H1 (cell line): Measurements from ENCODE around the gene PAPOLG. TPM values are rescaled to one million over a fixed set of nuclear protein-coding genes. Genes with fewer than 3 reads are reported as not detected.

Experiments used
- CTCF ChIA-PET: fragments of 300-600 bp; sonication (Branson Sonifier 250); formaldehyde crosslinking; loops from one replicate; lab custom pipeline; 2021; ENCODE audit not compliant: partially characterized antibody; lab: Charles Lee
- POLR2A ChIA-PET: fragments of 300-600 bp; sonication (Branson Sonifier 250); formaldehyde crosslinking; loops from one replicate; lab custom pipeline; 2021; ENCODE audit warnings: inconsistent platforms; ENCODE audit not compliant: partially characterized antibody; lab: Charles Lee
- DNase-seq, 2 experiments: peaks; one replicate each; pipeline versions ENCODE4 v3.0.0 to v3.0.0-alpha.2; 2010 to 2022; ENCODE audit warnings: low spot score in 2 of 2, low read depth in 1 of 2, mixed read lengths in 1 of 2
- FAIRE-seq: peaks from 2 replicates; lab custom pipeline; 2011; peaks lifted over from hg19 to GRCh38; lab: Jason Lieb, UNC
- H2AFZ ChIP-seq: 2 replicates; pipeline ENCODE4 v1.8.1; 2012; ENCODE audit warnings: low read length, inconsistent platforms
- H2AK5ac ChIP-seq: 2 replicates; pipeline ENCODE4 v1.6.1; 2013; ENCODE audit warnings: low read depth, low read length
- H2BK120ac ChIP-seq: replicated peaks from 2 replicates; pipeline ENCODE3; 2013; ENCODE audit warnings: low read depth, low read length, inconsistent platforms
- H2BK12ac ChIP-seq: 2 replicates; pipeline ENCODE4 v1.6.1; 2013; ENCODE audit warnings: low read depth, low read length
- H2BK15ac ChIP-seq: 2 replicates; pipeline ENCODE4 v1.6.1; 2013; ENCODE audit warnings: low read length
- H2BK20ac ChIP-seq: 2 replicates; pipeline ENCODE4 v1.6.1; 2013; ENCODE audit warnings: low read length
- H2BK5ac ChIP-seq: 2 replicates; pipeline ENCODE4 v1.6.1; 2013; ENCODE audit warnings: low read depth, low read length
- H3K14ac ChIP-seq: 2 replicates; pipeline ENCODE4 v1.6.1; 2013; ENCODE audit warnings: inconsistent platforms; ENCODE audit not compliant: insufficient read length
- H3K18ac ChIP-seq: 2 replicates; pipeline ENCODE4 v1.6.1; 2013; ENCODE audit warnings: low read length; ENCODE audit errors: extremely low read depth
- H3K23ac ChIP-seq: 2 replicates; pipeline ENCODE4 v1.6.1; 2013; ENCODE audit warnings: inconsistent platforms; ENCODE audit not compliant: insufficient read length
- H3K23me2 ChIP-seq: 2 replicates; pipeline ENCODE4 v1.6.1; 2013; ENCODE audit warnings: low read depth, low read length
- H3K27ac ChIP-seq: 2 replicates; pipeline ENCODE4 v1.6.1; 2011; ENCODE audit warnings: low read depth, low read length, inconsistent platforms
- H3K27me3 ChIP-seq, 4 experiments: replicated peaks in 1 of 4; 1 replicate in 1 of 4; 2 replicates in 3 of 4; pipeline versions ENCODE4 v1.6.1 to v1.8.1; 2011 to 2013; ENCODE audit warnings: low read length in 3 of 4, mild to moderate bottlenecking in 3 of 4, inconsistent platforms in 2 of 4, mixed read lengths in 2 of 4, moderate library complexity in 1 of 4; ENCODE audit not compliant: control insufficient read depth in 3 of 4, insufficient read depth in 3 of 4; ENCODE audit errors: extremely low read depth in 1 of 4
- H3K36me3 ChIP-seq, 4 experiments: 2 replicates each; pipeline versions ENCODE4 v1.6.1 to v1.8.1; 2011 to 2013; ENCODE audit warnings: mild to moderate bottlenecking in 4 of 4, low read length in 3 of 4, moderate library complexity in 2 of 4, control low read depth in 1 of 4, inconsistent platforms in 1 of 4; ENCODE audit not compliant: insufficient read depth in 4 of 4, control insufficient read depth in 2 of 4
- H3K4ac ChIP-seq: replicated peaks from 2 replicates; pipeline ENCODE3; 2013; ENCODE audit warnings: low read length, low read depth, mixed read lengths, inconsistent platforms; ENCODE audit not compliant: insufficient read length
- H3K4me1 ChIP-seq, 4 experiments: replicated peaks in 1 of 4; 1 replicate in 1 of 4; 2 replicates in 3 of 4; pipeline versions ENCODE4 v1.6.1 to v1.8.1; 2011 to 2013; ENCODE audit warnings: low read length in 3 of 4, inconsistent platforms in 2 of 4, mixed read lengths in 1 of 4; ENCODE audit not compliant: insufficient read depth in 4 of 4, control insufficient read depth in 3 of 4
- H3K4me2 ChIP-seq, 2 experiments: 2 replicates each; pipeline versions ENCODE4 v1.6.1 to v1.8.1; 2011 to 2013; ENCODE audit warnings: low read depth in 2 of 2, low read length in 2 of 2, control low read depth in 1 of 2, inconsistent platforms in 1 of 2, mild to moderate bottlenecking in 1 of 2; ENCODE audit not compliant: insufficient read depth in 1 of 2
- H3K4me3 ChIP-seq, 4 experiments: fragments of 200-600, 300-600 bp in 1 of 4; sonication (generic), shearing (Covaris generic), sonication (Bioruptor Twin) in 1 of 4; 2 replicates each; pipeline versions ENCODE4 v1.5.1 to v1.8.1; 2011 to 2016; ENCODE audit warnings: low read length in 4 of 4, low read depth in 3 of 4, control low read depth in 2 of 4, inconsistent platforms in 2 of 4, mild to moderate bottlenecking in 2 of 4, mixed read lengths in 1 of 4, moderate library complexity in 1 of 4; ENCODE audit not compliant: insufficient read depth in 2 of 4; ENCODE audit errors: extremely low read depth in 1 of 4
- H3K56ac ChIP-seq: replicated peaks from 2 replicates; pipeline ENCODE3; 2013; ENCODE audit warnings: low read depth, mild to moderate bottlenecking, mixed read lengths, low read length, inconsistent platforms; ENCODE audit not compliant: insufficient read length
- H3K79me1 ChIP-seq: 2 replicates; pipeline ENCODE4 v1.6.1; 2013; ENCODE audit warnings: low read depth, low read length, control low read depth
- H3K79me2 ChIP-seq, 2 experiments: 2 replicates each; pipeline versions ENCODE4 v1.6.1 to v1.8.1; 2012 to 2013; ENCODE audit warnings: low read length in 2 of 2, mild to moderate bottlenecking in 2 of 2, inconsistent platforms in 1 of 2; ENCODE audit not compliant: insufficient read depth in 2 of 2, control insufficient read depth in 1 of 2
- H3K9ac ChIP-seq, 4 experiments: replicated peaks in 1 of 4; 1 replicate in 1 of 4; 2 replicates in 3 of 4; pipeline versions ENCODE4 v1.6.1 to v1.8.1; 2011 to 2013; ENCODE audit warnings: low read depth in 3 of 4, low read length in 3 of 4, control low read depth in 2 of 4, mild to moderate bottlenecking in 2 of 4, moderate library complexity in 2 of 4, inconsistent platforms in 1 of 4; ENCODE audit errors: extremely low read depth in 1 of 4
- H3K9me3 ChIP-seq, 2 experiments: 2 replicates each; pipeline versions ENCODE4 v1.6.1 to v1.8.1; 2012 to 2013; ENCODE audit warnings: mild to moderate bottlenecking in 2 of 2, moderate library complexity in 2 of 2, control low read depth in 1 of 2, inconsistent platforms in 1 of 2, low read depth in 1 of 2, low read length in 1 of 2, mixed read lengths in 1 of 2; ENCODE audit not compliant: insufficient read depth in 2 of 2
- H4K20me1 ChIP-seq, 2 experiments: replicated peaks in 1 of 2; 2 replicates each; pipeline versions ENCODE3 to v1.8.1; 2011 to 2013; ENCODE audit warnings: inconsistent platforms in 2 of 2, low read length in 2 of 2, mild to moderate bottlenecking in 1 of 2; ENCODE audit not compliant: insufficient read depth in 2 of 2, control insufficient read depth in 1 of 2
- H4K5ac ChIP-seq: 2 replicates; pipeline ENCODE4 v1.6.1; 2013; ENCODE audit warnings: low read length, low read depth, mixed read lengths, inconsistent platforms; ENCODE audit not compliant: insufficient read length
- H4K8ac ChIP-seq: 2 replicates; pipeline ENCODE4 v1.8.0; 2013; ENCODE audit warnings: mild to moderate bottlenecking, moderate library complexity, low read length, inconsistent platforms; ENCODE audit not compliant: insufficient read depth; ENCODE audit errors: extremely low read depth
- H4K91ac ChIP-seq: replicated peaks from 2 replicates; pipeline ENCODE3; 2013; ENCODE audit warnings: low read length, mixed read lengths, inconsistent platforms; ENCODE audit not compliant: insufficient read length
- ATF2 ChIP-seq: IDR thresholded peaks from 2 replicates; pipeline ENCODE4 v1.6.1; 2012; ENCODE audit warnings: low read length, inconsistent platforms
- BRCA1 ChIP-seq: IDR thresholded peaks from 2 replicates; pipeline ENCODE4 v1.6.1; 2012; ENCODE audit warnings: low read depth, low read length, improper control_type of control experiment
- CREB1 ChIP-seq: IDR thresholded peaks from 2 replicates; pipeline ENCODE4 v1.6.1; 2012; ENCODE audit warnings: inconsistent platforms
- CTCF ChIP-seq, 3 experiments: IDR thresholded peaks; 1 replicate in 2 of 3; 2 replicates in 1 of 3; pipeline versions ENCODE4 v1.5.1 to v1.6.1; 2011; ENCODE audit warnings: low read length in 3 of 3, mild to moderate bottlenecking in 3 of 3, inconsistent platforms in 2 of 3, low read depth in 1 of 3, moderate library complexity in 1 of 3; ENCODE audit not compliant: insufficient read depth in 1 of 3; ENCODE audit errors: control extremely low read depth in 1 of 3
- POLR2A ChIP-seq, 2 experiments: IDR thresholded peaks; 1 replicate in 1 of 2; 2 replicates in 1 of 2; pipeline ENCODE4 v1.6.1; 2011; ENCODE audit warnings: low read depth in 2 of 2, low read length in 2 of 2, mild to moderate bottlenecking in 2 of 2; ENCODE audit errors: control extremely low read depth in 1 of 2
- RFX5 ChIP-seq: IDR thresholded peaks from 2 replicates; pipeline ENCODE4 v1.6.1; 2011; ENCODE audit warnings: low read depth, low read length, improper control_type of control experiment, borderline replicate concordance
- SIX5 ChIP-seq: IDR thresholded peaks from 2 replicates; pipeline ENCODE4 v1.6.1; 2011; ENCODE audit warnings: mild to moderate bottlenecking, low read depth, low read length
- SP1 ChIP-seq: IDR thresholded peaks from 2 replicates; pipeline ENCODE4 v1.6.1; 2011; ENCODE audit warnings: low read depth, low read length
- USF2 ChIP-seq: IDR thresholded peaks from 2 replicates; pipeline ENCODE4 v1.6.1; 2011; ENCODE audit warnings: low read length, improper control_type of control experiment
- ZNF274 ChIP-seq: IDR thresholded peaks from 2 replicates; pipeline ENCODE4 v1.7.0; 2012; ENCODE audit warnings: low read length, borderline replicate concordance; ENCODE audit errors: extremely low read depth
- WGBS, 2 experiments: shearing (Covaris generic) in 1 of 2; methylation state at CpG; one replicate each; pipeline versions ENCODE4 v1.1.6 to v1.1.7; 2013 to 2015; ENCODE audit warnings: low lambda C conversion rate in 2 of 2, mixed read lengths in 2 of 2, inconsistent platforms in 1 of 2, low coverage in 1 of 2, missing lambda C conversion rate in 1 of 2; ENCODE audit not compliant: insufficient replicate concordance in 2 of 2, insufficient coverage in 1 of 2, insufficient read length in 1 of 2; ENCODE audit errors: extremely low coverage in 1 of 2, missing lambda C conversion rate in 1 of 2; 5-methylcytosine and 5-hydroxymethylcytosine counted together
- polyA plus RNA-seq, 7 experiments: library from polyadenylated mRNA; depleted of rRNA in 3 of 7; stranded (reverse) in 5 of 7; unstranded in 2 of 7; fragments of >200 nt in 5 of 7; fragments of 200-250 nt in 2 of 7; gene quantifications; 1 replicate in 5 of 7; 2 replicates in 1 of 7; 4 replicates in 1 of 7; pipeline versions ENCODE4 v1.2.1 to v1.2.3, GENCODE V29; 2011 to 2013; ENCODE audit warnings: missing spikeins in 2 of 7, mixed read lengths in 2 of 7
- total RNA-seq: library from RNA; stranded (reverse); fragmentation: NEBNext Ultra II Directional; extraction: Animal tissue kit (Norgen Biotek cat#: 25700); gene quantifications from 2 replicates; pipeline ENCODE4 v1.2.1, GENCODE V29; 2021

Gene PAPOLG
- total and polyA plus RNA-seq, 2 of the 8 experiments (the other 6 are each of a cell fraction or from before 2014, with no cell fraction given) = 6.5 to 21.5 TPM

- Histone ChIP-seq H2AFZ (no peak overlapping the region), H3K79me2 (no peaks in the 10 kb centered on the region), H3K79me1 (no peaks in the 10 kb centered on the region), H3K4me1 (no peaks in the 10 kb centered on the region), H4K8ac (no peak overlapping the region), H3K23me2 (no peaks in the 10 kb centered on the region), H4K5ac (no peak overlapping the region), H3K4me2 (no peak overlapping the region), H2BK5ac (no peak overlapping the region), H4K20me1 (no peaks in the 10 kb centered on the region), H2AK5ac (no peak overlapping the region), H2BK12ac (no peak overlapping the region), H4K91ac (no peak overlapping the region), H2BK20ac (no peak overlapping the region), H3K4me3 (no peak overlapping the region), H3K27ac (no peak overlapping the region), H3K27me3 (peaks cover 0 to 30% (median 16%) of the 10 kb centered on the region in 4 experiments; a peak in 6 of 7 replicates), H3K56ac (no peak overlapping the region), H3K9ac (no peak overlapping the region), H3K9me3 (no peaks in the 10 kb centered on the region), H3K36me3 (no peaks in the 10 kb centered on the region), H3K18ac (no peak overlapping the region), H3K4ac (no peak overlapping the region), H3K14ac (no peak overlapping the region), H2BK15ac (no peak overlapping the region), H3K23ac (no peak overlapping the region), H2BK120ac (no peak overlapping the region)
- DNase-seq (no peak), FAIRE-seq (no peak)
- ChIA-PET POLR2A (no interaction called here), CTCF (no interaction called here)
- 81% methylated on average over 6 of the region's 6 CpGs; no CpG with 5 or more reads in 1 of the 2 experiments for WGBS, 2 experiments
- TF ChIP-seq ATF2 = no peak
- TF ChIP-seq SIX5 = no peak
- TF ChIP-seq USF2 = no peak
- no peak for TF ChIP-seq CTCF (IDR thresholded peaks at IDR 0.05; ENCODE audit: control extremely low read depth in 1 of 3, insufficient read depth in 1 of 3, low read depth in 1 of 3, low read length in 3 of 3)
- TF ChIP-seq CREB1 = no peak
- TF ChIP-seq ZNF274 = no peak
- TF ChIP-seq POLR2A (IDR thresholded peaks at IDR 0.05; ENCODE audit: control extremely low read depth in 1 of 2, low read depth in 2 of 2, low read length in 2 of 2) = no peak
- no peak for TF ChIP-seq SP1
- TF ChIP-seq RFX5 = no peak
- no peak for TF ChIP-seq BRCA1
These were observed 86.9 kb downstream of the PAPOLG start for GRCh38 chr2:60843006-60843405.
